HepG2 (cell line): ENCODE data around the gene EBPL. TPM values are rescaled to one million over a fixed set of nuclear protein-coding genes. Genes with fewer than 3 reads are reported as not detected.

Experiments used
- AHR ChIP-seq: IDR thresholded peaks from 2 replicates; pipeline ENCODE4 v1.6.1; 2018; ENCODE audit warnings: missing genetic modification reagents, missing compliant biosample characterization
- ATF7 ChIP-seq, 2 experiments: fragments of 450-650 bp in 1 of 2; sonication (generic) in 1 of 2; formaldehyde crosslinking in 1 of 2; IDR thresholded peaks; 2 replicates each; pipeline versions ENCODE4 v1.4.0 to v1.6.1; 2016 to 2020; ENCODE audit warnings: antibody characterized with exemption in 1 of 2, mild to moderate bottlenecking in 1 of 2, missing genetic modification reagents in 1 of 2
- CC2D1A ChIP-seq: sonication (generic); formaldehyde crosslinking; IDR thresholded peaks from 2 replicates; pipeline ENCODE4 v1.8.1; 2023; ENCODE audit warnings: mild to moderate bottlenecking, missing genetic modification reagents
- FOSL2 ChIP-seq: sonication (generic); formaldehyde crosslinking; IDR thresholded peaks from 2 replicates; pipeline ENCODE4 v1.4.0; 2020; ENCODE audit warnings: missing genetic modification reagents
- FOXA1 ChIP-seq, 2 experiments: fragments of 450-650 bp in 1 of 2; sonication (generic) in 1 of 2; formaldehyde crosslinking in 1 of 2; IDR thresholded peaks; 2 replicates each; pipeline versions ENCODE4 v1.4.0 to v1.6.1; 2016 to 2020; ENCODE audit warnings: missing genetic modification reagents in 1 of 2
- GABPB1 ChIP-seq: IDR thresholded peaks from 2 replicates; pipeline ENCODE4 v1.6.1; 2016; ENCODE audit warnings: mild to moderate bottlenecking, missing genetic modification reagents, moderate library complexity, missing compliant biosample characterization
- JARID2 ChIP-seq: sonication (generic); formaldehyde crosslinking; IDR thresholded peaks from 2 replicates; pipeline ENCODE4 v1.8.1; 2023; ENCODE audit warnings: missing genetic modification reagents, inconsistent platforms; ENCODE audit not compliant: insufficient replicate concordance
- KDM2A ChIP-seq: sonication (generic); formaldehyde crosslinking; IDR thresholded peaks from 2 replicates; pipeline ENCODE4 v1.4.0; 2020; ENCODE audit warnings: low read depth, missing genetic modification reagents, borderline replicate concordance
- KDM4B ChIP-seq: sonication (generic); formaldehyde crosslinking; IDR thresholded peaks from 2 replicates; pipeline ENCODE4 v1.4.0; 2020; ENCODE audit warnings: missing genetic modification reagents
- MYNN ChIP-seq: sonication (generic); formaldehyde crosslinking; IDR thresholded peaks from 2 replicates; pipeline ENCODE4 v1.4.0; 2020; ENCODE audit warnings: mild to moderate bottlenecking, low read depth, missing genetic modification reagents
- NFYB ChIP-seq: sonication (generic); formaldehyde crosslinking; IDR thresholded peaks from 2 replicates; pipeline ENCODE4 v1.4.0; 2020; ENCODE audit warnings: missing genetic modification reagents
- POLR2AphosphoS2 ChIP-seq: IDR thresholded peaks from 2 replicates; pipeline ENCODE4 v1.6.1; 2011; ENCODE audit warnings: low read depth, low read length, improper control_type of control experiment
- RERE ChIP-seq: IDR thresholded peaks from 2 replicates; pipeline ENCODE4 v1.6.1; 2016; ENCODE audit warnings: low read depth, missing genetic modification reagents, missing compliant biosample characterization
- SKI ChIP-seq: fragments of 450-650 bp; IDR thresholded peaks from one replicate; pipeline ENCODE4 v1.6.1; 2018; ENCODE audit warnings: mild to moderate bottlenecking; ENCODE audit not compliant: partially characterized antibody
- ZBTB33 ChIP-seq: sonication (generic); formaldehyde crosslinking; IDR thresholded peaks from 2 replicates; pipeline ENCODE4 v1.4.0; 2020; ENCODE audit warnings: missing genetic modification reagents
- ZNF205 ChIP-seq: IDR thresholded peaks from 2 replicates; pipeline ENCODE4 v1.6.1; 2018; ENCODE audit warnings: missing biosample characterization, missing genetic modification reagents
- ZNF232 ChIP-seq: sonication (generic); formaldehyde crosslinking; IDR thresholded peaks from 2 replicates; pipeline ENCODE4 v1.4.0; 2020; ENCODE audit warnings: missing genetic modification reagents, borderline replicate concordance
- ZNF296 ChIP-seq: sonication (generic); formaldehyde crosslinking; conservative IDR thresholded peaks from 2 replicates; pipeline ENCODE4 v1.5.0; 2020; ENCODE audit warnings: mild to moderate bottlenecking, missing genetic modification reagents
- ZNF569 ChIP-seq: sonication (generic); formaldehyde crosslinking; IDR thresholded peaks from 2 replicates; pipeline ENCODE4 v1.5.0; 2020; ENCODE audit warnings: mild to moderate bottlenecking, missing genetic modification reagents, moderate library complexity, borderline replicate concordance
- ZNF607 ChIP-seq: sonication (generic); formaldehyde crosslinking; IDR thresholded peaks from 2 replicates; pipeline ENCODE4 v1.5.1; 2020; ENCODE audit warnings: missing genetic modification reagents, mild to moderate bottlenecking, borderline replicate concordance
- ZNF639 ChIP-seq: conservative IDR thresholded peaks from 2 replicates; pipeline ENCODE4 v1.6.1; 2018; ENCODE audit warnings: missing genetic modification reagents
- ZSCAN25 ChIP-seq: sonication (generic); formaldehyde crosslinking; IDR thresholded peaks from 2 replicates; pipeline ENCODE4 v1.8.0; 2022; ENCODE audit warnings: mild to moderate bottlenecking, missing genetic modification reagents
- polyA plus RNA-seq, 8 experiments: library from polyadenylated mRNA; depleted of rRNA in 3 of 8; stranded (reverse) in 7 of 8; unstranded in 1 of 8; fragments of >200 nt; fragmentation: Illumina TruSeq in 4 of 8; extraction: Trizol in 4 of 8; gene quantifications; 2 replicates each; pipeline versions ENCODE4 v1.2.1 to v1.2.3, GENCODE V29; 2011 to 2016; ENCODE audit warnings: low read depth in 4 of 8, missing spikeins in 1 of 8, mixed read lengths in 1 of 8; ENCODE audit not compliant: insufficient read depth in 1 of 8
- total RNA-seq, 5 experiments: library from RNA; depleted of rRNA; stranded (reverse); fragments of >200 nt; fragmentation: Illumina TruSeq; extraction: Trizol; gene quantifications; 2 replicates each; pipeline ENCODE4 v1.2.3, GENCODE V29; 2016; ENCODE audit warnings: low read depth in 1 of 5

Gene EBPL
- total and polyA plus RNA-seq, 2 of the 13 experiments (the other 11 are each of a cell fraction or from before 2014, with no cell fraction given): 96.5 to 152 TPM

GRCh38 chr13:49711218-49711863, 20.1 kb upstream of the EBPL start (continued):
- TF ChIP-seq RERE (CRISPR knock-in tag): no peak
- no peak for TF ChIP-seq ZSCAN25 (CRISPR knock-in tag)
- no peak for TF ChIP-seq POLR2AphosphoS2
- TF ChIP-seq ZNF205: peak; percentile 70; the same call in 1 of the 2 replicates
- TF ChIP-seq ZBTB33: peak; percentile 74
- no peak for TF ChIP-seq ZNF607 (CRISPR knock-in tag)
- no peak for TF ChIP-seq KDM2A
- 0 out of 2 replicates have a peak, but pooled peaks have one; percentile 14 for TF ChIP-seq ATF7 (IDR thresholded peaks at IDR 0.05)
- no peak for TF ChIP-seq ATF7 (CRISPR knock-in tag; IDR thresholded peaks at IDR 0.05)
- TF ChIP-seq MYNN: no peak
- TF ChIP-seq FOXA1 (IDR thresholded peaks at IDR 0.05): no peak
- no peak for TF ChIP-seq FOXA1 (CRISPR knock-in tag; IDR thresholded peaks at IDR 0.05)
- no peak for TF ChIP-seq GABPB1 (CRISPR knock-in tag)
- TF ChIP-seq FOSL2 (CRISPR knock-in tag): peak; percentile 79
- no peak for TF ChIP-seq ZNF232 (CRISPR knock-in tag)
- TF ChIP-seq KDM4B: no peak
- no peak for TF ChIP-seq ZNF639 (CRISPR knock-in tag)
- no peak for TF ChIP-seq ZNF569 (CRISPR knock-in tag)
- TF ChIP-seq CC2D1A: no peak
- no peak for TF ChIP-seq NFYB (CRISPR knock-in tag)
- TF ChIP-seq SKI: no peak
- no peak for TF ChIP-seq JARID2 (CRISPR knock-in tag)
- TF ChIP-seq AHR (CRISPR knock-in tag): no peak
- no peak for TF ChIP-seq ZNF296 (CRISPR knock-in tag)
